Subcutaneous adipose tissue (tissue), 4 donors: Measurements from ENCODE around the gene TRPV5. TPM values are rescaled to one million over a fixed set of nuclear protein-coding genes. Genes with fewer than 3 reads are reported as not detected.

Experiments
- CTCF ChIP-seq: fragments of 450-650 bp; IDR thresholded peaks from one replicate; pipeline ENCODE4 v1.5.1; 2016; ENCODE audit warnings: low read depth, mild to moderate bottlenecking, control low read depth, antibody characterized with exemption, moderate library complexity
- total RNA-seq, 4 donors: library from RNA; depleted of rRNA; stranded (reverse); fragments of >200 nt; gene quantifications; one replicate each; pipeline ENCODE4 v1.1.0, GENCODE V29; 2016

The TRPV5 gene
- total RNA-seq, 4 donors from 2014 or later: not detected

GRCh38 chr7:142874409-142874808, 59.1 kb downstream of the TRPV5 start:
- no peak for TF ChIP-seq CTCF

GRCh38 chr7:142873871-142874270, 59.7 kb downstream of the TRPV5 start:
- TF ChIP-seq CTCF: no peak

- TF ChIP-seq CTCF: no peak
These were observed 60.2 kb downstream of the TRPV5 start for GRCh38 chr7:142873281-142873784.

GRCh38 chr7:142872106-142872675, 61.4 kb downstream of the TRPV5 start:
- no peak for TF ChIP-seq CTCF

GRCh38 chr7:142871260-142872105, 62.1 kb downstream of the TRPV5 start:
- no peak for TF ChIP-seq CTCF

- TF ChIP-seq CTCF: no peak
These were observed 62.8 kb downstream of the TRPV5 start for GRCh38 chr7:142870566-142871259.

- TF ChIP-seq CTCF: no peak
These were observed 63.4 kb downstream of the TRPV5 start for GRCh38 chr7:142870147-142870559.
